A673 (cell line): ENCODE data around the gene MAPKAP1. TPM values are rescaled to one million over a fixed set of nuclear protein-coding genes. Genes with fewer than 3 reads are reported as not detected.

Experiments used
- BruUV-seq: library from RNA; stranded (reverse); fragments of 400-500 nt; replicated peaks from 2 replicates; lab custom pipeline; 2021; lab: Mats Ljungman, UMichigan
- CTCF ChIA-PET: fragments of 300-600 bp; sonication (Branson Sonifier 250); formaldehyde crosslinking; loops from one replicate; lab custom pipeline; 2022; ENCODE audit warnings: antibody characterized with exemption; lab: Charles Lee
- POLR2A ChIA-PET: fragments of 300-600 bp; sonication (Branson Sonifier 250); formaldehyde crosslinking; loops from one replicate; lab custom pipeline; 2022; ENCODE audit warnings: antibody characterized with exemption; ENCODE audit not compliant: low non-redundant PET; lab: Charles Lee
- DNase-seq: peaks from one replicate; pipeline ENCODE4 v3.0.0-alpha.2; 2015; ENCODE audit warnings: low spot score
- H3K27ac ChIP-seq: fragments of 200-600 bp; sonication (generic); 2 replicates; pipeline ENCODE4 v1.5.1; 2016; ENCODE audit warnings: mixed run types, low read depth, mild to moderate bottlenecking, mixed read lengths, antibody characterized with exemption, low read length; ENCODE audit not compliant: poor library complexity, severe bottlenecking
- H3K27me3 ChIP-seq: fragments of 200-600 bp; sonication (generic); replicated peaks from 2 replicates; pipeline ENCODE4 v1.6.1; 2017; ENCODE audit warnings: mixed run types, low read depth, mild to moderate bottlenecking, mixed read lengths, antibody characterized with exemption, low read length; ENCODE audit not compliant: insufficient read depth, poor library complexity
- H3K36me3 ChIP-seq: fragments of 200-600 bp; sonication (generic); 2 replicates; pipeline ENCODE4 v1.6.1; 2016; ENCODE audit warnings: mixed run types, mild to moderate bottlenecking, mixed read lengths, antibody characterized with exemption, low read length; ENCODE audit not compliant: insufficient read depth, poor library complexity, severe bottlenecking
- H3K4me1 ChIP-seq: fragments of 200-600 bp; sonication (generic); 2 replicates; pipeline ENCODE4 v1.6.1; 2017; ENCODE audit warnings: mixed run types, mild to moderate bottlenecking, mixed read lengths, antibody characterized with exemption, low read length; ENCODE audit not compliant: insufficient read depth, poor library complexity, severe bottlenecking
- H3K4me3 ChIP-seq: fragments of 200-600 bp; sonication (generic); 2 replicates; pipeline ENCODE4 v1.5.1; 2016; ENCODE audit warnings: low read depth, mixed run types, mild to moderate bottlenecking, mixed read lengths, low read length; ENCODE audit not compliant: poor library complexity, severe bottlenecking
- H3K9me3 ChIP-seq: fragments of 200-600 bp; sonication (generic); 2 replicates; pipeline ENCODE4 v1.6.1; 2016; ENCODE audit warnings: mixed run types, low read depth, mild to moderate bottlenecking, mixed read lengths, antibody characterized with exemption, low read length; ENCODE audit not compliant: poor library complexity, severe bottlenecking
- EZH2 ChIP-seq: fragments of 200-600 bp; sonication (generic); IDR thresholded peaks from 2 replicates; pipeline ENCODE4 v1.6.1; 2017; ENCODE audit warnings: borderline replicate concordance, low read depth, mild to moderate bottlenecking, mixed read lengths, antibody characterized with exemption, low read length; ENCODE audit not compliant: poor library complexity, severe bottlenecking
- intact Hi-C: fragments of 100-400 bp; cut with micrococcal nuclease; formaldehyde crosslinking; loops from one replicate; pipeline ENCODE4 v1.10.0; 2022; ENCODE audit not compliant: unreplicated experiment
- total RNA-seq: library from RNA; stranded (reverse); gene quantifications from 2 replicates; pipeline ENCODE4 v1.2.3, GENCODE V29; 2021
- TF ChIP-seq, protein P1 (sequence below): fragments of 300-800, 200-600 bp; sonication (generic); conservative IDR thresholded peaks from 2 replicates; pipeline ENCODE4 v1.5.1; 2017; ENCODE audit warnings: low read depth, mild to moderate bottlenecking, antibody characterized with exemption, low read length, moderate library complexity, mixed read lengths

Gene MAPKAP1
- total RNA-seq, 1 experiment from 2014 or later, result 98.7 TPM

GRCh38 chr9:125654121-125654520 is 52.9 kb downstream of the MAPKAP1 start:
- Histone ChIP-seq H3K27me3 (no peaks in the 10 kb centered on the region), H3K36me3 (no peaks in the 10 kb centered on the region), H3K4me1 (peaks cover 8% of the 10 kb centered on the region), H3K27ac (no peak overlapping the region), H3K9me3 (no peaks in the 10 kb centered on the region), H3K4me3 (no peak overlapping the region)
- CTCF ChIA-PET, result no interaction called here
- no peak for DNase-seq
- no TSS peak for BruUV-seq
- POLR2A ChIA-PET, result no interaction called here
- TF ChIP-seq EZH2, result no peak
- TF ChIP-seq, protein P1, sequence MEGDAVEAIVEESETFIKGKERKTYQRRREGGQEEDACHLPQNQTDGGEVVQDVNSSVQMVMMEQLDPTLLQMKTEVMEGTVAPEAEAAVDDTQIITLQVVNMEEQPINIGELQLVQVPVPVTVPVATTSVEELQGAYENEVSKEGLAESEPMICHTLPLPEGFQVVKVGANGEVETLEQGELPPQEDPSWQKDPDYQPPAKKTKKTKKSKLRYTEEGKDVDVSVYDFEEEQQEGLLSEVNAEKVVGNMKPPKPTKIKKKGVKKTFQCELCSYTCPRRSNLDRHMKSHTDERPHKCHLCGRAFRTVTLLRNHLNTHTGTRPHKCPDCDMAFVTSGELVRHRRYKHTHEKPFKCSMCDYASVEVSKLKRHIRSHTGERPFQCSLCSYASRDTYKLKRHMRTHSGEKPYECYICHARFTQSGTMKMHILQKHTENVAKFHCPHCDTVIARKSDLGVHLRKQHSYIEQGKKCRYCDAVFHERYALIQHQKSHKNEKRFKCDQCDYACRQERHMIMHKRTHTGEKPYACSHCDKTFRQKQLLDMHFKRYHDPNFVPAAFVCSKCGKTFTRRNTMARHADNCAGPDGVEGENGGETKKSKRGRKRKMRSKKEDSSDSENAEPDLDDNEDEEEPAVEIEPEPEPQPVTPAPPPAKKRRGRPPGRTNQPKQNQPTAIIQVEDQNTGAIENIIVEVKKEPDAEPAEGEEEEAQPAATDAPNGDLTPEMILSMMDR, result no peak
- intact Hi-C loops, result no loop called here

- ChIA-PET CTCF (no interaction called here), POLR2A (no interaction called here)
- no peak for DNase-seq
- BruUV-seq, result no TSS peak
- no peak overlapping the region for H3K4me3 ChIP-seq
- no peak for TF ChIP-seq EZH2
- TF ChIP-seq, protein P1, result no peak
- H3K27me3 ChIP-seq, result no peaks in the 10 kb centered on the region
- H3K4me1 ChIP-seq, result peaks cover 8% of the 10 kb centered on the region
- no peaks in the 10 kb centered on the region for H3K9me3 ChIP-seq
- intact Hi-C loops, result no loop called here
- H3K27ac ChIP-seq, result no peak overlapping the region
- H3K36me3 ChIP-seq, result no peaks in the 10 kb centered on the region
These were observed 53.7 kb downstream of the MAPKAP1 start for GRCh38 chr9:125653325-125653724.

- ChIA-PET CTCF (no interaction called here), POLR2A (no interaction called here)
- DNase-seq, result no peak
- BruUV-seq, result no TSS peak
- no peak overlapping the region for H3K4me3 ChIP-seq
- H3K27ac ChIP-seq, result no peak overlapping the region
- TF ChIP-seq, protein P1, result no peak
- TF ChIP-seq EZH2, result no peak
- intact Hi-C loops, result no loop called here
- H3K27me3 ChIP-seq, result no peaks in the 10 kb centered on the region
- H3K36me3 ChIP-seq, result no peaks in the 10 kb centered on the region
- H3K9me3 ChIP-seq, result no peaks in the 10 kb centered on the region
- peaks cover 8% of the 10 kb centered on the region for H3K4me1 ChIP-seq
These were observed 54.2 kb downstream of the MAPKAP1 start for GRCh38 chr9:125652759-125653158.
